IMR-90 (cell line): ENCODE results near the gene DHCR7. TPM values are rescaled to one million over a fixed set of nuclear protein-coding genes. Genes with fewer than 3 reads are reported as not detected.

ENCODE experiments used
- ATAC-seq: fragments of 200-7000 bp; cut with Tn5 transposase; 2 replicates; pipeline ENCODE4 v1.9.1; 2020; ENCODE audit warnings: low read depth, mild to moderate bottlenecking, moderate library complexity
- BruUV-seq: library from RNA; stranded (reverse); fragments of 400-500 nt; replicated peaks from 2 replicates; lab custom pipeline; 2021; lab: Mats Ljungman, UMichigan
- CTCF ChIA-PET: fragments of 300-600 bp; formaldehyde crosslinking; extraction: SDS; loops from one replicate; lab custom pipeline; 2021; ENCODE audit warnings: antibody characterized with exemption; lab: Yijun Ruan, JAX
- POLR2A ChIA-PET: fragments of 300-600 bp; sonication (Branson Sonifier 250); formaldehyde crosslinking; loops from one replicate; lab custom pipeline; 2022; ENCODE audit warnings: antibody characterized with exemption; ENCODE audit not compliant: unreplicated experiment; lab: Charles Lee
- DNase-seq: peaks from one replicate; pipeline ENCODE4 v3.0.0; 2013
- H2AFZ ChIP-seq: replicated peaks from 2 replicates; pipeline ENCODE3; 2013; ENCODE audit warnings: low read length, mild to moderate bottlenecking; ENCODE audit not compliant: poor library complexity
- H2AK5ac ChIP-seq: 2 replicates; pipeline ENCODE4 v1.6.1; 2013; ENCODE audit warnings: low read depth, low read length, inconsistent platforms
- H2AK9ac ChIP-seq: replicated peaks from 2 replicates; pipeline ENCODE3; 2013; ENCODE audit warnings: mild to moderate bottlenecking, low read depth, low read length, moderate library complexity; ENCODE audit not compliant: poor library complexity
- H2BK120ac ChIP-seq: 2 replicates; pipeline ENCODE4 v1.6.1; 2013; ENCODE audit warnings: low read depth, low read length, inconsistent platforms
- H2BK15ac ChIP-seq: 3 replicates; pipeline ENCODE4 v1.6.1; 2013; ENCODE audit warnings: low read depth, low read length, inconsistent platforms
- H2BK20ac ChIP-seq: 2 replicates; pipeline ENCODE4 v1.6.1; 2013; ENCODE audit warnings: low read depth, mild to moderate bottlenecking, inconsistent platforms, low read length, moderate library complexity
- H2BK5ac ChIP-seq: 2 replicates; pipeline ENCODE4 v1.6.1; 2013; ENCODE audit warnings: mild to moderate bottlenecking, low read depth, low read length, inconsistent platforms; ENCODE audit not compliant: poor library complexity, severe bottlenecking
- H3K14ac ChIP-seq: replicated peaks from 2 replicates; pipeline ENCODE4 v1.6.1; 2013; ENCODE audit warnings: low read depth, low read length, inconsistent platforms
- H3K18ac ChIP-seq: 2 replicates; pipeline ENCODE4 v1.6.1; 2013; ENCODE audit warnings: low read depth, low read length, control low read depth
- H3K23ac ChIP-seq: 2 replicates; pipeline ENCODE4 v1.6.1; 2013; ENCODE audit warnings: low read depth, low read length, inconsistent platforms
- H3K27ac ChIP-seq: 2 replicates; pipeline ENCODE4 v1.5.1; 2013; ENCODE audit warnings: mild to moderate bottlenecking, control low read depth, low read length; ENCODE audit not compliant: insufficient read depth
- H3K27me3 ChIP-seq: 2 replicates; pipeline ENCODE4 v1.6.1; 2013; ENCODE audit warnings: low read length; ENCODE audit not compliant: control insufficient read depth, insufficient read depth
- H3K36me3 ChIP-seq: 2 replicates; pipeline ENCODE4 v1.6.1; 2013; ENCODE audit warnings: low read length, mixed read lengths; ENCODE audit not compliant: control insufficient read depth, insufficient read depth
- H3K4ac ChIP-seq: 2 replicates; pipeline ENCODE4 v1.6.1; 2013; ENCODE audit warnings: low read depth, low read length, inconsistent platforms
- H3K4me1 ChIP-seq: 2 replicates; pipeline ENCODE4 v1.6.1; 2013; ENCODE audit warnings: low read length, mixed read lengths; ENCODE audit not compliant: control insufficient read depth, insufficient read depth
- H3K4me2 ChIP-seq: 2 replicates; pipeline ENCODE4 v1.6.1; 2013; ENCODE audit warnings: low read depth, mild to moderate bottlenecking, control low read depth, low read length, moderate library complexity
- H3K4me3 ChIP-seq: 2 replicates; pipeline ENCODE4 v1.5.1; 2013; ENCODE audit warnings: low read depth, mild to moderate bottlenecking, control low read depth, low read length, moderate library complexity; ENCODE audit not compliant: insufficient read depth
- H3K56ac ChIP-seq: 2 replicates; pipeline ENCODE4 v1.6.1; 2013; ENCODE audit warnings: low read length, inconsistent platforms; ENCODE audit not compliant: insufficient read depth; ENCODE audit errors: extremely low read depth
- H3K79me1 ChIP-seq, 2 experiments: 2 replicates each; pipeline ENCODE4 v1.6.1; 2013; ENCODE audit warnings: low read length in 2 of 2, inconsistent platforms in 1 of 2, low read depth in 1 of 2
- H3K9ac ChIP-seq: 2 replicates; pipeline ENCODE4 v1.6.1; 2013; ENCODE audit warnings: low read depth, low read length, control low read depth
- H3K9me1 ChIP-seq: 2 replicates; pipeline ENCODE4 v1.6.1; 2013; ENCODE audit warnings: low read length, inconsistent platforms; ENCODE audit not compliant: insufficient read depth
- H3K9me3 ChIP-seq: 2 replicates; pipeline ENCODE4 v1.6.1; 2013; ENCODE audit warnings: low read length; ENCODE audit not compliant: control insufficient read depth, insufficient read depth
- H4K20me1 ChIP-seq: 2 replicates; pipeline ENCODE4 v1.6.1; 2013; ENCODE audit warnings: low read length, inconsistent platforms; ENCODE audit not compliant: insufficient read depth
- H4K5ac ChIP-seq: 2 replicates; pipeline ENCODE4 v1.6.1; 2013; ENCODE audit warnings: mild to moderate bottlenecking, low read depth, low read length, control low read depth
- H4K8ac ChIP-seq, 2 experiments: 2 replicates each; pipeline ENCODE4 v1.6.1; 2013; ENCODE audit warnings: low read depth in 2 of 2, low read length in 2 of 2, control low read depth in 1 of 2, inconsistent platforms in 1 of 2
- H4K91ac ChIP-seq: 2 replicates; pipeline ENCODE4 v1.6.1; 2013; ENCODE audit warnings: low read depth, low read length, inconsistent platforms; ENCODE audit not compliant: insufficient read depth
- CEBPB ChIP-seq: IDR thresholded peaks from 2 replicates; pipeline ENCODE4 v1.6.1; 2012; ENCODE audit warnings: low read depth, low read length, improper control_type of control experiment
- MAZ ChIP-seq: IDR thresholded peaks from 2 replicates; pipeline ENCODE4 v1.6.1; 2012; ENCODE audit warnings: low read depth, mild to moderate bottlenecking, low read length, improper control_type of control experiment, moderate library complexity, borderline replicate concordance
- NFE2L2 ChIP-seq: fragments of 150-350 bp; IDR thresholded peaks from 2 replicates; pipeline ENCODE4 v1.6.1; 2016; ENCODE audit warnings: low read depth, mild to moderate bottlenecking, low read length
- RAD21 ChIP-seq: IDR thresholded peaks from 2 replicates; pipeline ENCODE4 v1.6.1; 2012; ENCODE audit warnings: low read length, improper control_type of control experiment
- RCOR1 ChIP-seq: IDR thresholded peaks from 2 replicates; pipeline ENCODE4 v1.6.1; 2012; ENCODE audit warnings: mild to moderate bottlenecking, low read length, improper control_type of control experiment; ENCODE audit not compliant: insufficient replicate concordance
- WGBS, 2 experiments: methylation state at CpG; one replicate each; pipeline versions ENCODE4 v1.1.5 to v1.1.7; 2013; ENCODE audit warnings: missing lambda C conversion rate in 2 of 2; ENCODE audit not compliant: insufficient read length in 1 of 2; ENCODE audit errors: extremely low coverage in 2 of 2; 5-methylcytosine and 5-hydroxymethylcytosine counted together
- dilution Hi-C: fragments of 300-500 bp; cut with HindIII; formaldehyde crosslinking; loops from one replicate; pipeline ENCODE4 v1.14.3; 2018; ENCODE audit warnings: low sequenced_read_pairs; ENCODE audit not compliant: unreplicated experiment
- in situ Hi-C: fragments of 300-500 bp; cut with MboI; formaldehyde crosslinking; loops from 3 replicates; pipeline ENCODE4 v1.14.3; 2019; ENCODE audit warnings: low sequenced_read_pairs, inconsistent platforms, mixed read lengths
- intact Hi-C: fragments of 100-400 bp; cut with micrococcal nuclease; formaldehyde crosslinking; loops from 2 replicates; pipeline ENCODE4 v1.10.0; 2022
- polyA plus RNA-seq, 3 experiments: library from polyadenylated mRNA; depleted of rRNA; stranded (reverse); fragments of >200 nt; gene quantifications; 2 replicates each; pipeline ENCODE4 v1.2.3, GENCODE V29; 2012; ENCODE audit warnings: low replicate concordance in 1 of 3
- total RNA-seq: library from RNA; depleted of rRNA; stranded (reverse); fragments of >200 nt; gene quantifications from 2 replicates; pipeline ENCODE4 v1.2.3, GENCODE V29; 2012

Gene DHCR7
- total and polyA plus RNA-seq, 2 of the 4 experiments (the other 2 are of a cell fraction) = 22.0 to 43.3 TPM

- H4K20me1 ChIP-seq = no peaks in the 10 kb centered on the region; the same call in 1 of the 2 replicates
- H3K79me1 ChIP-seq = no peaks in the 10 kb centered on the region
- no peak overlapping the region for H2AK9ac ChIP-seq
- dilution Hi-C loops = no loop called here
- no peak overlapping the region for H4K8ac ChIP-seq
- no peak overlapping the region for H3K56ac ChIP-seq
- in situ Hi-C loops = no loop called here
- H3K9ac ChIP-seq = no peak overlapping the region
- no peak overlapping the region for H2BK15ac ChIP-seq
- no peak overlapping the region for H2BK20ac ChIP-seq
- H3K18ac ChIP-seq = no peak overlapping the region
- no peaks in the 10 kb centered on the region for H3K9me3 ChIP-seq
- H2AK5ac ChIP-seq = no peak overlapping the region
- H3K9me1 ChIP-seq = 0 out of 2 replicates have a peak, but pooled peaks cover 4% of the 10 kb centered on the region
- H2BK120ac ChIP-seq = no peak overlapping the region
- ChIA-PET CTCF (no interaction called here), POLR2A (no interaction called here)
- H3K27ac ChIP-seq = no peak overlapping the region
- no peak overlapping the region for H3K4me3 ChIP-seq
- intact Hi-C loops = no loop called here
- no peak for ATAC-seq
- peaks cover 29% of the 10 kb centered on the region for H3K36me3 ChIP-seq
- no peak overlapping the region for H3K4ac ChIP-seq
- H4K91ac ChIP-seq = no peak overlapping the region
- BruUV-seq = no TSS peak
- H2AFZ ChIP-seq = no peak overlapping the region
- no peak overlapping the region for H4K5ac ChIP-seq
- no peak overlapping the region for H3K14ac ChIP-seq
- H3K23ac ChIP-seq = no peak overlapping the region
- TF ChIP-seq NFE2L2 (no peak), CEBPB (no peak), RAD21 (no peak), MAZ (no peak), RCOR1 (no peak)
- DNase-seq = no peak
- no peak overlapping the region for H3K4me2 ChIP-seq
- no peaks in the 10 kb centered on the region for H3K27me3 ChIP-seq
- 97% methylated on average over 4 of the region's 6 CpGs; no CpG with 5 or more reads in 1 of the 2 experiments for WGBS, 2 experiments
- H2BK5ac ChIP-seq = no peak overlapping the region
- H3K4me1 ChIP-seq = no peaks in the 10 kb centered on the region
Observed at GRCh38 chr11:71440021-71440755, 8.0 kb downstream of the DHCR7 start.
